Astrocyte (in vitro differentiated cells and primary cell): ENCODE measurements around the gene TM9SF4. TPM values are rescaled to one million over a fixed set of nuclear protein-coding genes. Genes with fewer than 3 reads are reported as not detected.

Source experiments
- DNase-seq: peaks from one replicate; pipeline ENCODE4 v3.0.0-alpha.2; 2010; ENCODE audit warnings: low read depth
- FAIRE-seq: peaks from 2 replicates; lab custom pipeline; 2011; peaks lifted over from hg19 to GRCh38; lab: Jason Lieb, UNC
- H2AFZ ChIP-seq: 2 replicates; pipeline ENCODE4 v1.6.0; 2012; ENCODE audit warnings: low read depth, low read length, inconsistent platforms
- H3K27ac ChIP-seq: 2 replicates; pipeline ENCODE4 v1.5.1; 2011; ENCODE audit warnings: low read depth, low read length, inconsistent platforms
- H3K27me3 ChIP-seq: 2 replicates; pipeline ENCODE4 v1.6.0; 2011; ENCODE audit warnings: low read length, inconsistent platforms; ENCODE audit not compliant: insufficient read depth
- H3K36me3 ChIP-seq: 2 replicates; pipeline ENCODE4 v1.5.1; 2011; ENCODE audit warnings: low read length, inconsistent platforms; ENCODE audit not compliant: insufficient read depth
- H3K4me1 ChIP-seq: 2 replicates; pipeline ENCODE4 v1.5.1; 2011; ENCODE audit warnings: low read length, inconsistent platforms; ENCODE audit not compliant: insufficient read depth
- H3K4me2 ChIP-seq: 2 replicates; pipeline ENCODE4 v1.6.0; 2012; ENCODE audit warnings: low read length, inconsistent platforms
- H3K4me3 ChIP-seq: 2 replicates; pipeline ENCODE4 v1.5.1; 2011; ENCODE audit warnings: low read depth, mild to moderate bottlenecking, low read length, inconsistent platforms; ENCODE audit not compliant: insufficient read depth
- H3K79me2 ChIP-seq: 2 replicates; pipeline ENCODE4 v1.6.0; 2012; ENCODE audit warnings: mild to moderate bottlenecking, low read length, inconsistent platforms; ENCODE audit not compliant: insufficient read depth
- H3K9ac ChIP-seq: 2 replicates; pipeline ENCODE4 v1.6.0; 2012; ENCODE audit warnings: mild to moderate bottlenecking, low read length, inconsistent platforms
- H3K9me3 ChIP-seq: 2 replicates; pipeline ENCODE4 v1.5.1; 2012; ENCODE audit warnings: low read depth, mild to moderate bottlenecking, low read length, inconsistent platforms; ENCODE audit not compliant: insufficient read depth
- H4K20me1 ChIP-seq: 2 replicates; pipeline ENCODE4 v1.6.0; 2012; ENCODE audit warnings: low read length, inconsistent platforms; ENCODE audit not compliant: insufficient read depth
- H3K27ac Mint-ChIP-seq: one replicate; pipeline ENCODE4 v1.8.0; 2021; ENCODE audit warnings: mild to moderate bottlenecking, mixed read lengths; ENCODE audit not compliant: unreplicated experiment
- H3K27me3 Mint-ChIP-seq: one replicate; pipeline ENCODE4 v1.8.0; 2021; ENCODE audit warnings: low read depth, mixed read lengths; ENCODE audit not compliant: unreplicated experiment
- H3K36me3 Mint-ChIP-seq: one replicate; pipeline ENCODE4 v1.8.0; 2021; ENCODE audit warnings: low read depth, mixed read lengths; ENCODE audit not compliant: unreplicated experiment
- H3K4me1 Mint-ChIP-seq: one replicate; pipeline ENCODE4 v1.8.0; 2021; ENCODE audit warnings: low read depth, mixed read lengths; ENCODE audit not compliant: unreplicated experiment
- H3K4me3 Mint-ChIP-seq: one replicate; pipeline ENCODE4 v1.8.0; 2021; ENCODE audit warnings: mild to moderate bottlenecking, moderate library complexity, mixed read lengths; ENCODE audit not compliant: unreplicated experiment
- H3K9me3 Mint-ChIP-seq: one replicate; pipeline ENCODE4 v1.8.0; 2021; ENCODE audit warnings: mild to moderate bottlenecking, mixed read lengths; ENCODE audit not compliant: unreplicated experiment
- EZH2 ChIP-seq: IDR thresholded peaks from 2 replicates; pipeline ENCODE4 v1.6.1; 2012; ENCODE audit warnings: mild to moderate bottlenecking, low read length, inconsistent platforms; ENCODE audit not compliant: insufficient read depth
- total RNA-seq: library from RNA; stranded (reverse); gene quantifications from 2 replicates; pipeline ENCODE4 v1.2.1, GENCODE V29; 2021
- TF ChIP-seq, protein P1 (sequence below): IDR thresholded peaks from 2 replicates; pipeline ENCODE4 v1.5.1; 2011; ENCODE audit warnings: low read depth, mild to moderate bottlenecking, inconsistent platforms, low read length, moderate library complexity; ENCODE audit not compliant: insufficient read depth

Gene TM9SF4
- total RNA-seq, 1 donor from 2014 or later: 64.0 TPM

DNA sequence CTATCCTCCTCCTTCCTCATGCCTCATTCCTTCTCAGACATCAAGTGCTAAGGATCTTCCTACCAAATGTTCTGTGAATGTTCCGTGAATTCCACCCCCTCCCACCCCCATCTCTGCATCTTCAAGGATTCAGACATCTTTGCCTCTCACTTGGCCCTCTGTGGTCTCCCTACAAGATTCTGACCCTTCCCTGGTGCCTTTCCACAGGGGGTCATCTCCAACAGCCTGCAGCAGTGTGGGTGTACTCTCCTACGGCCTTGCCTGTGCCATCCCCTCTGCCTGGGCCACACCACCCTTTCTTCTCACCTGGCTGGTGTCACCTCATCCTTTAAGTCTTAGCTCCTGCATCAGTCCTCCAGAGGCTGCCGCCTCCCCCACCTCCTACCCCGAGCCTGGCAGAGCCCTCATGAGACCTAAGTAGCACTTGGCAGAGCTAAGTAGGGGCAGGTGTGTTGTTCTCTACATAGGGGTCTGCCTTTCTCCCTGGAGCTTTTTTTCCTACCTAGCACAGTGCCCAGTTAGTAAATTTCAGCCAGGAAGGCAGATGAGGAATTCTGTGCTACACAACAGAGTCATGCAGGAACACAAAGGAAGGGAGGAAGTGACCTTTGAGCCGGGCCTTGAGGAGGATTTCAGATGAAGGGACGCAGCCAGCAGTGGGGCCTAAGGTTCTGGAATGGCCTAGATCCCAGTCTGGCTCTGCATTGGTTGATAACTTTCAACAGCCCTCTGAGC, 43.1 kb downstream of the TM9SF4 start:
- Histone ChIP-seq H3K79me2 (no peaks in the 10 kb centered on the region), H2AFZ (no peak overlapping the region), H3K9ac (no peak overlapping the region), H3K27ac (no peak overlapping the region), H3K4me1 (peaks cover 11% of the 10 kb centered on the region), H3K4me3 (no peak overlapping the region), H3K9me3 (no peaks in the 10 kb centered on the region), H3K27me3 (no peaks in the 10 kb centered on the region), H3K4me2 (no peak overlapping the region), H3K36me3 (peaks cover 29% of the 10 kb centered on the region), H4K20me1 (peaks cover 11% of the 10 kb centered on the region)
- no peak for FAIRE-seq
- TF ChIP-seq, protein P1, sequence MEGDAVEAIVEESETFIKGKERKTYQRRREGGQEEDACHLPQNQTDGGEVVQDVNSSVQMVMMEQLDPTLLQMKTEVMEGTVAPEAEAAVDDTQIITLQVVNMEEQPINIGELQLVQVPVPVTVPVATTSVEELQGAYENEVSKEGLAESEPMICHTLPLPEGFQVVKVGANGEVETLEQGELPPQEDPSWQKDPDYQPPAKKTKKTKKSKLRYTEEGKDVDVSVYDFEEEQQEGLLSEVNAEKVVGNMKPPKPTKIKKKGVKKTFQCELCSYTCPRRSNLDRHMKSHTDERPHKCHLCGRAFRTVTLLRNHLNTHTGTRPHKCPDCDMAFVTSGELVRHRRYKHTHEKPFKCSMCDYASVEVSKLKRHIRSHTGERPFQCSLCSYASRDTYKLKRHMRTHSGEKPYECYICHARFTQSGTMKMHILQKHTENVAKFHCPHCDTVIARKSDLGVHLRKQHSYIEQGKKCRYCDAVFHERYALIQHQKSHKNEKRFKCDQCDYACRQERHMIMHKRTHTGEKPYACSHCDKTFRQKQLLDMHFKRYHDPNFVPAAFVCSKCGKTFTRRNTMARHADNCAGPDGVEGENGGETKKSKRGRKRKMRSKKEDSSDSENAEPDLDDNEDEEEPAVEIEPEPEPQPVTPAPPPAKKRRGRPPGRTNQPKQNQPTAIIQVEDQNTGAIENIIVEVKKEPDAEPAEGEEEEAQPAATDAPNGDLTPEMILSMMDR: no peak
- no peak for TF ChIP-seq EZH2
- no peaks in the 10 kb centered on the region for H3K27me3 Mint-ChIP-seq
- peaks cover 20% of the 10 kb centered on the region for H3K4me1 Mint-ChIP-seq
- peaks cover 28% of the 10 kb centered on the region for H3K36me3 Mint-ChIP-seq
- no peak for DNase-seq
- peak overlapping the region; percentile 58 for H3K27ac Mint-ChIP-seq
- no peaks in the 10 kb centered on the region for H3K9me3 Mint-ChIP-seq
- no peak overlapping the region for H3K4me3 Mint-ChIP-seq

DNA sequence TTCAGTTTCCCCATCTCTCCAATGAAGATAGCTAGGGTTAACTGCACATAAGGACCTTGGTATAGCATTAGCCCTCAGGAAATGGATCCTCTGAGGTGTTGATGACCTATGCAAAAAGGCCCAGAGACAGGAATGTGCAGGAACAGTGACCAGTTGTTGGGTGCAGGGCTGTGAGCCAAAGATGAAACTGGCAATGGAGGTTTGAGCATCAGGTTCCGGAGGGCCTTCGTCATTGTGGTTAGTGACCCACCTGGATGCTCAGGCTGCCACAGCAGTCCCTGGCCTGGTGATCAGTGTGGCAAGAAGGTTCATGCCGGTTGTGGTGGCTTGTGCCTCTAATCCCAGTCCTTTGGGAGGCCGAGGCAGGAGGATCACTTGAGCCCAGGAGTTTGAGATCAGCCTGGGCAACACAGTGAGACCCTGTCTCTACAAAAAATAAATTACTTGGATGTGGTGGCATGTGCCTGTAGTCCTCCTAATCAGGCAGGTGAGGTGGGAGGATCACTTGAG, 43.7 kb downstream of the TM9SF4 start:
- H3K4me3 ChIP-seq: no peak overlapping the region
- H3K4me1 ChIP-seq: peaks cover 11% of the 10 kb centered on the region
- Mint-ChIP-seq H3K27ac (no peak overlapping the region), H3K4me1 (peaks cover 20% of the 10 kb centered on the region), H3K27me3 (no peaks in the 10 kb centered on the region), H3K9me3 (no peaks in the 10 kb centered on the region), H3K4me3 (no peak overlapping the region), H3K36me3 (peaks cover 31% of the 10 kb centered on the region)
- H3K27me3 ChIP-seq: no peaks in the 10 kb centered on the region
- no peak overlapping the region for H2AFZ ChIP-seq
- H3K9ac ChIP-seq: no peak overlapping the region
- H3K79me2 ChIP-seq: no peaks in the 10 kb centered on the region
- H4K20me1 ChIP-seq: peaks cover 11% of the 10 kb centered on the region
- no peak overlapping the region for H3K27ac ChIP-seq
- no peak overlapping the region for H3K4me2 ChIP-seq
- peaks cover 29% of the 10 kb centered on the region for H3K36me3 ChIP-seq
- H3K9me3 ChIP-seq: no peaks in the 10 kb centered on the region
- FAIRE-seq (no peak), DNase-seq (no peak)
- TF ChIP-seq, protein P1: no peak
- no peak for TF ChIP-seq EZH2

DNA sequence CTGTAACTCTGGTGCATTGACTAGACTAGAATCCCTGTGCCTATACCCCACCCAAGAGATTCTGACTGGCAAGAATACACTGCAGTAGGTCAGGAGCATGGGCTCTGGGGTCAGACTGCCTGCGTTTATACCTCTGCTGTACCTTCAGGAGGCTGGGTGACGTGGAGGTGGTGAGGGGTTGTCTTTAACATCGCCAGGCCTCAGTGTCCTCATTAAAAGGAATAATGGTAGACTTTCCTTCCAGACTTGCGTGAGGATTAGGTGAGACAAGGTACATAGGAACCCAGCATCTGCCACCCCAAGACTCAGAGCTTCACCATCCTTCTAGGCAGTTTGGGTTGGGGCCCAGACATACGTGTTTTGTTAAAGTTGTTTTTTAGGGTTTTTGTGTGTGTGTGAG, 44.3 kb downstream of the TM9SF4 start:
- H3K4me1 Mint-ChIP-seq: peaks cover 20% of the 10 kb centered on the region
- no peaks in the 10 kb centered on the region for H3K9me3 Mint-ChIP-seq
- TF ChIP-seq EZH2: no peak
- TF ChIP-seq, protein P1: no peak
- FAIRE-seq: no peak
- H3K36me3 Mint-ChIP-seq: peaks cover 34% of the 10 kb centered on the region
- no peak overlapping the region for H3K27ac ChIP-seq
- peaks cover 11% of the 10 kb centered on the region for H4K20me1 ChIP-seq
- H3K27me3 ChIP-seq: no peaks in the 10 kb centered on the region
- DNase-seq: no peak
- H3K9ac ChIP-seq: no peak overlapping the region
- no peaks in the 10 kb centered on the region for H3K27me3 Mint-ChIP-seq
- H3K4me2 ChIP-seq: no peak overlapping the region
- peaks cover 11% of the 10 kb centered on the region for H3K4me1 ChIP-seq
- peaks cover 31% of the 10 kb centered on the region for H3K36me3 ChIP-seq
- H3K27ac Mint-ChIP-seq: no peak overlapping the region
- no peaks in the 10 kb centered on the region for H3K79me2 ChIP-seq
- H2AFZ ChIP-seq: no peak overlapping the region
- H3K4me3 ChIP-seq: no peak overlapping the region
- H3K4me3 Mint-ChIP-seq: no peak overlapping the region
- no peaks in the 10 kb centered on the region for H3K9me3 ChIP-seq
